DLD1 (cell line): ENCODE data around the gene DAAM2.

Experiments
- in situ Hi-C: cut with HindIII; loops from 2 replicates; pipeline ENCODE4 v1.10.0; 2017; ENCODE audit warnings: low sequenced_read_pairs

DAAM2 gene

GRCh38 chr6:39786649-39787048 lies 5.5 kb upstream of the DAAM2 start:
- in situ Hi-C loops, result no loop called here

DNA sequence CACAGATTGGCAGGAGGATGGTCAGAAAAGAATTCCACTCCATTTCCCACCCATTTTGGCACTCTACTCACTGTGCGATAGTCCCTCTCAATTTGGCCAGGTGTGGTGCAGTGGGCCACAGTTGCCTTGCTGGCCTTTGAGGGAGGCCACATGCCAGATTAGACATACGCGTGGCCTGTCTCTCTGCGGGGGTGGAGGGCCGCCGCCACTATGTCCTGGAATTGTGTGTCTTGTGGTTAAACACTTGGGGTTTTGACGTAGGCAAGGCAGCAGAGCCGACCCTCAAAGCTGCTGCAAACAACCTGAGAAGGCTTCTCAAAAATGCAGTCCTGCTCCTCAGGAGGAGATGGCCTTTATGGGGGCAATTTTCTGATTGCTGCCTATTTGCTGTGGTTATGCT lies 4.9 kb upstream of the DAAM2 start:
- in situ Hi-C loops, result no loop called here

- in situ Hi-C loops, result no loop called here
Measured at GRCh38 chr6:39790772-39791171, 1.4 kb upstream of the DAAM2 start.

- in situ Hi-C loops, result no loop called here
Measured at GRCh38 chr6:39791311-39791710, 865 bp upstream of the DAAM2 start.

- in situ Hi-C loops, result no loop called here
Measured at GRCh38 chr6:39792540-39793450, 619 bp downstream of the DAAM2 start.

GRCh38 chr6:39793516-39793915 lies 1.3 kb downstream of the DAAM2 start:
- in situ Hi-C loops, result no loop called here

DNA sequence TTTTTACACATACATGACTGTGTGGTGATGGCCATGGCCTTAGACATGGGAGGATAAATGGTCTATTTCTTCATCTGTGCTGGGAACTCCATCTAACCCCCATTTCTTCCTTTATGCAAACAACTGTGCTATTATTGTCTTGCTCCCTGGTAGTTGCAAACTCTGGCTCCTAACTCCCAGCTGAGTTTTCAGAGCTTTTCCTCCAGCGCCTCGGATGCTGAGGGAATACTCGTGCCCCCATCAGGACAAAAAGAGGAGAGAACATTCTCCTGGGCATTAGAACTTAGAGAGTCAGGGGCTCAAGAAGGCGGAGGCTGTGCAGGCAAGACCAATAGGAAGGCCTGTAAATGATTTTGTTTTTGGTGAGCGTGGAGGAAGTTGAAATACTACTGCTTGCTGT lies 2.1 kb downstream of the DAAM2 start:
- in situ Hi-C loops, result no loop called here

- in situ Hi-C loops, result no loop called here
Measured at GRCh38 chr6:39797751-39798150, 5.6 kb downstream of the DAAM2 start.

DNA sequence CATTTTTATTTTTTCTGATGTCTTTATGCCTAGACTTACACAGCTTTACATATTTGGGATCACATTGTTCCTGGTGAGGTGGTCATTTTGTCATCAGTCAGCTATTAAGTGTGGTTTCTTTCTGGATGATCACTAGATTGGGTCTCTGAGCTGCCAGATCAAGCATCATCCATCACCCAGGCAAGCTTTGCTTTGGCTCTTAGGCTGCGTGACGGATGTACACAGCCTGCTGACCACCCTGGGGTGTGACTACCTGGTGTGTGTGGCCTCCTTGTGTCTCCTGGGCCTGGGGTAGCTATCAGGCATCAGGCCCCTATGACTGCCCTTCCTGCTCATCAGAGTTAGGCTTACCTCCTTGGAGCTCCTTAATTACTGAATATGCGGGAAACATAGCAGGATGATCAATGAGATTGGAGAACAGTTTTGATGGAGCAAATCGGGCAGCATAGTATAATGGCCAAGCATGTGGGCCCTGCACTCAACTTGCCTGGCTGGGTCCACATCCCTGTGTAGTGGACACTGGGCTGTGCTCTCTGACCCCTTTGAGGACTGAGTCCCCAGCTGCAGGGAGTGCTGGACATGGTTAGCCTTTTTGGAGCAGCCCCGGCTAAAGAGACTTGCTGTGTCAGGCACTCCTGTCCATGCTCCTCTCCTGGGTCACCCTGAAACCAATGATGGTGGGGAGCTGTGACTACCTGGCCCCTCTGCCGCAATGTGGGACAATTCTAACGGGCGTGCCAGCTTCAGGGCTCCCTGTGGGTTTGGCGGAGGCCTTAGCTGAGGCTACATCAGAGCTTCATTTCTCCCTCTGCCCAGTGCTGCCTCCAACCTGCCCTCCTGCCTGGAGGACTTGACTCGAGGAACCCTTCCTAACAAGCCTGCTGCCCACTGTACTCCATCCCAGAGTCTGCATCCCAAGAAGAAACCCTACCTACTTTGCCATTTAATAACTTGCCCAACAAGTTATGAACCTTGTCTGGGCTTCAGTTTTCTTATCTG lies 8.2 kb downstream of the DAAM2 start:
- in situ Hi-C loops, result no loop called here

DNA sequence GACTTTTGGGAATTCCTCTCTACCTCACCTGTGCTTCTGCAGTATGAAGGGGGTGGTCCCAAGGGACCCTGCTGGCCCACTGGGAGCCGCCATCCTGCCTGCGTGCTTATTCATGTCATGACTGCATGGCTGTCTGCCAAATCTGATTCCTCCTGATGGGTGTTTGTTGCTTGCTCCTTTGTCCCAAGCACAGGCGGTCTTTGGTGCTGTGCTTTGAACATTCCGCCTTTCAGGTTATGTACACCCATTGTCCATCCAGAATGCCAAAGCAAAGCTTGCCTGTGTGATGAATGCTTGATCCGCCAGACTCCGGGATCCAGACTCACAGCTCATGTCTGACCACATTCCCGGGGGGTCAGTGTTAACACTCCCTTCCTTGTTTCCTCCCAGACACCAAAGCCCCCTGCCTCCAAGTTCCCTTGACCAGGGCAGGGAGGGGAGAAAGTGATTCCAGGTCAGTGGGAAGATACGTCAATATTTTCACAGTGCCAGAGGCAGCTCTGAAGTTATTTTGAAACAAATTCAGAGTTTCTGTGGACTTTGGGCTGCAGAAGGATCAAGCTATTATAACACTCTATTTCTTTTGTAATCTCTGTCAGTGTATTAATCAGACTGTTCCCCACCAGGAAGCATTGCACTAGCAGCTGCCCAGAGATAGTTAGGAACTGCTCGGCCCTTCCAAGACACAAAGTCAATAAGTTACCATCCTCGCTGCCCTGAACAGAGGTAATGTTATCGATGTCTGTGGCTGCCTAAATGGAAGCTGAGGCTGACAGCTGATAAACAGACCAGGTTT lies 9.5 kb downstream of the DAAM2 start:
- in situ Hi-C loops, result no loop called here

DNA sequence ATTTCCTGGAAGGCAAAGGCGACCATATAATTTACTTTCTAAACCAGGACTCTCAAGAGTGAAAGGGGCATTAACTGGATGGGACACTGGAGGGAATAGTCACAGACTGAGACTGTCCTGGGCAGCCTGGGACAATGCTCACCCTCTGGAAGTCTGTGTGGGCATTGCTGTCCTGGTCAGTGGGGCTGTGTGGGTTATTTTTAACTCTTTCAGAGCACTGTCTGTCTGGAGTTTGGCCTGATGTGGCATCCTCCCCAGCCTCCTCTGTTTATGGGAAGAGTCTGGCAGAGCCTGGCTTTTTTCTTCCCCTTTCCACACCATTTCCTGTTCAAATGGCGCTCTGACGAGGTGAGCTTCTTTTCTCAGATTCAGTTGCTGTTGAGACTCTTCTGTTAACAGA lies 11.7 kb downstream of the DAAM2 start:
- in situ Hi-C loops, result no loop called here

- in situ Hi-C loops, result no loop called here
Measured at GRCh38 chr6:39804466-39805065, 12.4 kb downstream of the DAAM2 start.

DNA sequence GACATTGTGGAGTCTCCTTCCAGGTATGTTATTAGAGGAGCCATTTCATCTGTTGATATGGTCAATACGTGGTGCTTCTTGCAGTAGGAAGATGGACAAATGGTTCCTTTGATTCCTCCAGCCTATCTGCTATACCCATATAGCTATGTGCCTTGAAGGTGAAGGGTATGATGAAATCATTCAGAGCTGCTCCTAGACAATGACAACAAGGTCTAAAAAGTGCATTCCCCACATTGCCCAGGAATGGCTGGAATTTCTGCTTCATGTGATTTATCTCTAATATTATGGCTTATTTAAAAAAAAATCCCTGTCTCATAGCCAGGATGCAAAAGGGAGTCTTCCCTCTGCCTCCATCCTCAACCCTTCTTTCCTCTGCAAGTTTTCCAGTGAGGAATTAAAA lies 14.1 kb downstream of the DAAM2 start:
- in situ Hi-C loops, result no loop called here

GRCh38 chr6:39808346-39808745 lies 16.2 kb downstream of the DAAM2 start:
- in situ Hi-C loops, result no loop called here

- in situ Hi-C loops, result no loop called here
Measured at GRCh38 chr6:39808964-39809363, 16.8 kb downstream of the DAAM2 start.

DNA sequence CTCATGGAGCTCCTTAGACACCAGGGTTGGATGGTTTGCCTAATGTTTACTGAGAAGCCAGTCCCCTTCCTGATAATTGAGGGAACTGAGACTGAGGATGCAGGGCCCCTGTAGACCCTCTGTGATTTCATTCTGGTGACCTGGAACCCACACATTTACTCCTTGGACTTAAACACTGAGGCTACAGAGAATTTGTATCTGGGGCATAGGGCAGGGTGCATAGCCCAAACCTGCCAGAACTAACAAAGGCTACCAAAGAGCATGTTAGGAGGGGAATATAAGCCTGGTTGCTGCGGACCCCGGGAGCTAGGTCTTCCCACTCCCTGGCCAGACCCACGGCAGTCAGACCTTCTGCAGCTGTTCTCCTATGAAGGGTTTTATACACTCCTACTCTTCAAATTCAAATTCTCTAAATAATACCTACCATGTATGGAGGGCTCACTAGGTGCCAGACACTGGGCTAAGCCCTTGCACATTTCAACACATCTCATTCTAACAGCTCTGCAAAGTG lies 19.7 kb downstream of the DAAM2 start:
- in situ Hi-C loops, result no loop called here

DNA sequence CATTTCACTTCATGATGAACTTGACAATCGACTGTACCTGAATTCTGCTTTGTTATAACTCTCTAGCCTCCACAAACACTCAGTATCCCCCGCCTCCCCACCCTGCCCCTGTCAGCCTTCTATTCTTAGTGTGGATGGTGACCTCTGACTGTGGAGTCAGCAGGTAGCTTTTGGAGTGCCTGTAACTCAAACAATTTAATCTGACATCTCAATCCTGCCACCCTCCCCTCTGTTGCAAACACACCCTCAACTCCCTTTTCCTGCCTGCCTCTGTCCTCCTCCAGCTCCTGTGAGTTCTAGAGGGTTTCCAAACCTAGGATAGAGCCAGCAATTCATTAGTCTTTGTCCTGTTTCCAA lies 20.3 kb downstream of the DAAM2 start:
- in situ Hi-C loops, result no loop called here

- in situ Hi-C loops, result no loop called here
Measured at GRCh38 chr6:39812853-39813533, 20.8 kb downstream of the DAAM2 start.

GRCh38 chr6:39814236-39814635 lies 22.1 kb downstream of the DAAM2 start:
- in situ Hi-C loops, result no loop called here

- in situ Hi-C loops, result no loop called here
Measured at GRCh38 chr6:39815356-39815755, 23.2 kb downstream of the DAAM2 start.
